Epithelial cell of alveolus of lung (primary cell): ENCODE results near the gene OR51M1. TPM values are rescaled to one million over a fixed set of nuclear protein-coding genes. Genes with fewer than 3 reads are reported as not detected.

Experiments used
- total RNA-seq: library from RNA; depleted of rRNA; stranded (reverse); fragments of >200 nt; gene quantifications from 2 replicates; pipeline ENCODE4 v1.2.1, GENCODE V29; 2015

Gene OR51M1, protein sequence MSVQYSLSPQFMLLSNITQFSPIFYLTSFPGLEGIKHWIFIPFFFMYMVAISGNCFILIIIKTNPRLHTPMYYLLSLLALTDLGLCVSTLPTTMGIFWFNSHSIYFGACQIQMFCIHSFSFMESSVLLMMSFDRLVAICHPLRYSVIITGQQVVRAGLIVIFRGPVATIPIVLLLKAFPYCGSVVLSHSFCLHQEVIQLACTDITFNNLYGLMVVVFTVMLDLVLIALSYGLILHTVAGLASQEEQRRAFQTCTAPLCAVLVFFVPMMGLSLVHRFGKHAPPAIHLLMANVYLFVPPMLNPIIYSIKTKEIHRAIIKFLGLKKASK
- not detected in 2 replicates for total RNA-seq

DNA sequence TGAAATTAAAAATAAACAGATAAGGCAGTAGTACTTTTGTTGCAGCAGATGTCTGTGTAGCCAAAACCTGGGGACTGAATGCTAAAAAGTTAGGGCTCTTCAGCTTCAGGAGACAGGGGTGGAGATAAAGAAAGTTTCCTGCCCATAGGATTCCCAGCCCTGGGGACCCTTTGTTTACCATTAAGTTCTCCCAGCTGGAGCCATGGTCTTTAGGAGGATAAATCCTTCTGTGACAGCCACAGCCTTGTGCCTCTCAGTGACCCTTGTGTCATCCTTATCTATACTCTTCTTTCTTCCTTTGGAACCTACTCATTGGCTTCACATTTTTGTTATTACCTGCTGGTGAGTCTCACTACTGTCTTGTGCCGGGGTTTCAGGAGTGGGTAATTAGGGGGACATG lies at the start of gene OR51M1:
Gene OR51M1 (plus strand): TSS at position 237 of the 400 bp plus-strand sequence. CDS start 5,587 bp downstream, outside the sequence.

DNA sequence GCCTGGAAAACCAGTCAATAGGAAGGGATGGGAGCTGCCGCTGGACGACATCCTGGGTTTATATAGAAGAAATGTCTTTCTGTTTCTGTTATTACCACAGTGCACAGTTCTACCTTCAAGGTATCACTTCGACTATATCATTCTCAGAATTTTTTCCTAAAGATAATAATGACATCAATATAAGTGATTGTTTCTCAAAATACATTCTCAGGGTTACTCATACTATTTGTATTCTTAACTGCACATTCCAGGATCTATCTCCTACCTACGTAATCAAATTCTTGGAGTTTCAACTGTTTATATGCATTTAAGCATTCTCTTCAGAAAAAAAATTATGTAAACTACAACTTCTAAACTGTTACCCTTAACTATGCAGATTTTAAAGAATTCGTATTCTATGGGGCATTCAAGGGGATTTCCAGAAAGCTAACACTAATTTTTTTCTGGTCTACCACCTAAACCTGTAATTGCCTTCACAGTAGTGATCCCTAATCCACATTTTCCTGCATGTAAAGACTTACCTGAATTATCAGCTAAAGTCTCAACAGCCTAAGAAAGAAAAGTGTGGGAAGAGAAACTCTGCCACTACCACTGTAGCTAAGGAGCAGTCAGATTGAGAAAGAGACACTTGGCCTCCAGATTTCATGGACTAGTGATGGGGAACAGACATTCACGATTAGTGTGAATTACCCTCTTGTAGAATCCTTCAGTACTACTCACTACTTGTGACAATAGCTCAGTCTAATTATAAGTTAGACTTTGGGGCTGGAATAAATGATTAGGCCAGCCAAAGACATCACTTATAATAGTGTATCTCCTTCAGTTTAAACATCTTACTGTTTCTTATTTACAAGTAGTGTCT lies 39.9 kb upstream of the OR51M1 start, which contains the start of gene OR51B5:
Gene OR51B5 (minus strand): TSS at position 51 of the 862 bp plus-strand sequence. CDS start 0 bp downstream, at position 51.

DNA sequence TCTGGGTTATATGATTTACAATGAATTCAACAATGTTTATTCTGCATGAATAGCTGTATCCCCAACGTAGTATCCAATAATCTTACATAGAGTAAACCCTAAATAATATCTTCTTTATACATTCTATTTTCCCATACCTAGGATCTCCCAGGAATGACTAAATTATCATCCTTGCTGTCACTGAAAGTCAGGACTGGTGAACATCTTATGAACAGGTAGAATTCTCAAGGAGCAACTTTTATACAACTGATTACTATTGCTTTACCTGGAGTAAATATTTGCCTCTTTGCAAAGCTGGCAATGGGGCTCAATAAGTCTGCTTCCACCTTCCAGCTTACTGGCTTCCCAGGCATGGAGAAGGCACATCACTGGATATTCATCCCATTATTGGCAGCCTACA lies 32.4 kb upstream of the OR51M1 start, which contains the start of gene OR51B6:
Gene OR51B6 (plus strand): TSS at position 301 of the 400 bp plus-strand sequence. CDS start 0 bp downstream, at position 301.

DNA sequence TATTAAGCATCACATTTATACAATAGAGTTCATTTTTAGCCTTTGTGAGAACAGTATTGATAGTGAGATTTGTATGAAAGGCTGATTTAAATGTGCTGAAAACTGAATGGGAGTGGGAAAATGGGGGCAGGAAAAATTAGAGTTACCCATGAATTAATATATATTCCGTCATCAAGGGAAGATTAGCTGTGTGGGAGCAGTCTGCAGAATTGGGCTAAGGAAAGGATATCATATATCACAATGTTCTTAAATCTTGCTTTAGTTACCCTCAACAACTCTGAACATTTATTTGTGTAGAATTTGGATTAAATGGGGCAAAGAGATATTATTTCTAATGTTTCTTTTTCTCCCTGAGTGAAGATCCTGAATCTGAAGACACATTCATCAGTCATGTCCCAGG lies 38.2 kb downstream of the OR51M1 start, which contains the start of gene OR51Q1:
Gene OR51Q1 (plus strand): TSS at position 301 of the 400 bp plus-strand sequence. CDS start 90 bp downstream, at position 391.

DNA sequence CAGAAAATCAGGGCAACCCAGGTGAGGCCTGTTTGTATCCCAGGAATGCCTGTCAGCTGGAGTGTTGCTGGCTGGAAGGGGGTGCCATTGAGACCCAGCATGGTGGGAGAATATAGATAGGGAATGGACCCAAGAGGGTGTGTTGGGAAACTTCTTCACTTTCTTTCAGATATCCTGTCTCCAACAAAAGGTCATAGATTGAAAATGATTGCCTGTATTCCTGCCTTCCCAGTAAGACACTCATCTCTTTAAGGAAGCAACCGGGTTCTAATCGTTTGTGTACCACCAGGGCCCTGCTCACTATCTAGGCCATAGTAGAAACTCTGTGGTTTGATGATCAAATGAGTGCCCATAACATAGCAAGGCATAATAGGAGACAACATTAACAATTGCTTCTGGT lies 57.8 kb downstream of the OR51M1 start, which contains the start of gene OR51I1:
Gene OR51I1 (minus strand): TSS at position 101 of the 400 bp plus-strand sequence. CDS start 0 bp downstream, at position 101.

Other genes with a start within 250 kb of the OR51M1 start
- not detected in 2 replicates for gene OR52A5, start 245.5 kb upstream of the OR51M1 start, total RNA-seq
- not detected in 2 replicates for gene OR52A1, start 229.1 kb upstream of the OR51M1 start, total RNA-seq
- gene OR51V1, start 183.1 kb upstream of the OR51M1 start, total RNA-seq: not detected in 2 replicates
- not detected in 2 replicates for gene HBB, start 156.7 kb upstream of the OR51M1 start, total RNA-seq
- not detected in 2 replicates for gene HBD, start 149.3 kb upstream of the OR51M1 start, total RNA-seq
- not detected in 2 replicates for gene HBG1, start 134.0 kb upstream of the OR51M1 start, total RNA-seq
- gene HBG2, start 129.0 kb upstream of the OR51M1 start, total RNA-seq: 1.2 TPM in 1 of 2 replicates, not detected in the other
- gene HBE1, start 113.9 kb upstream of the OR51M1 start, total RNA-seq: not detected in 2 replicates
- gene OR51B4, start 81.9 kb upstream of the OR51M1 start, total RNA-seq: not detected in 2 replicates
- not detected in 2 replicates for gene OR51B2, start 59.5 kb upstream of the OR51M1 start, total RNA-seq
- gene OR51B5, start 40.3 kb upstream of the OR51M1 start, total RNA-seq: not detected in 2 replicates
- gene OR51B6, start 32.3 kb upstream of the OR51M1 start, total RNA-seq: not detected in 2 replicates
- not detected in 2 replicates for gene OR51Q1, start 38.3 kb downstream of the OR51M1 start, total RNA-seq
- gene OR51I1, start 57.7 kb downstream of the OR51M1 start, total RNA-seq: not detected in 2 replicates
- not detected in 2 replicates for gene OR51I2, start 65.5 kb downstream of the OR51M1 start, total RNA-seq
- gene OR52D1, start 104.9 kb downstream of the OR51M1 start, total RNA-seq: not detected in 2 replicates
- gene UBQLN3, start 126.1 kb downstream of the OR51M1 start, total RNA-seq: under 0.01 and 0.08 TPM in 2 replicates
- 0.13 and 0.40 TPM in 2 replicates for gene UBQLNL, start 132.9 kb downstream of the OR51M1 start, total RNA-seq
- gene OR52H1, start 164.7 kb downstream of the OR51M1 start, total RNA-seq: 0.16 TPM in 1 of 2 replicates, not detected in the other
- gene OR52B6, start 197.1 kb downstream of the OR51M1 start, total RNA-seq: not detected in 2 replicates
- gene TRIM6, start 212.8 kb downstream of the OR51M1 start, total RNA-seq: 2.6 and 5.6 TPM in 2 replicates
- 8.0 and 10.4 TPM in 2 replicates for gene TRIM34, start 241.2 kb downstream of the OR51M1 start, total RNA-seq